Effector CD4-positive, alpha-beta T cell (primary cell): ENCODE data around the gene KHDRBS2.

Experiments used
- DNase-seq: peaks from one replicate; pipeline ENCODE4 v3.0.0-alpha.2; 2020

Gene KHDRBS2

DNA sequence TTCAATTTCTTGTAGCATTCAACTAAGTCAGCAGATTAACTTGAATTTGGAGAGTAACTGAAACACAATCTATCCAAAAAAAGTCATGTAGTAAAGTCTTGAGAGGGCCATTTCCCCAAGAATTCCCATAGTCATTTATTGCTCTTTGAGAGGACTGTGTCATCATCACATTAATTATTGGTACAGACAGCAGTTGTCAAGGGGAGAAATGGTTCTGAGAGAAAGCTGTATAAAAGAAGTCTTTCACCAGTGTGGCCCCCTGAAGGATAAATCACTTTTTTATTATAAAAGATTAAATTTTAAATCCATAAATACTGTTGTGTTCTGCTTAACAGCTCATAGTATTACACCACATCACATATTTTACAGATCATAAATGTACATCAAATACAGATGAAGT lies 111.5 kb downstream of the KHDRBS2 start:
- no peak for DNase-seq

DNA sequence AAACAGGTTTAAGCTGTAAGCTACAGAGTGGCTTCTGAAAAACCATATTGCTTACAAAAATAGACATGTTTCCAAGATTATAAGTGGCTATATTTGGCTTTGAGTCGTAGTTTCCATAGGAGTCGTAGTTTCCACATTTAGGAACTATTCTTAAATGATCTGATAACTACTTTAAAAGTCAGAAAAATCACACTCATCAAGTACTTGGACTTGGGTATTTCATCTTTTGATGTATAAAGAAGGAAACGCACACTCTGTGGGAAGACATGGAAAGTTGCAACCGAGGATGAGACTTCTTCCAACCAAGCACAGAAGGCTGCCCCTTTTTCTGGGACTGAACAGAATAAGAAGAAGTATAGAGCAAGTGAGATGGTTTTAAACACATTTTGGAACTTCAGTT lies 118.3 kb downstream of the KHDRBS2 start:
- DNase-seq = no peak

DNA sequence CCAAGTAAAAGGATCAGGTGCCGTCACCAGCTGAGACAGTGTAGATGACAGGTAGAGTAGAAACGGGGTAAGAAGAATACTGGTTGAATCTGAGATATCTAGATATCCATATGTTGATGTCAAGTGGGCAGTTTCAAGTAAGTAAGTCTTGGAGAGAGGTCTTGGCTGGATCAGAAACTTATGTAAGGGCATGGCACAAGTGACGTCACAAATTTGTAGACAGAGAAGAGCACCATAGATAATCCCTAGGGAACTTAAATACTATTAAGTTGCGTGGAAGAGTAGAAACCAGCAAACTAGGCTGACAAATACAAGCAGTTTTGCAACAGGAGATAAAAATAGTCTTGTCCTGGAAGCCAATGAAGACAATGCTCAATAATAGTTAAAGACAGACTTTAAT lies 123.2 kb downstream of the KHDRBS2 start:
- DNase-seq = no peak

DNA sequence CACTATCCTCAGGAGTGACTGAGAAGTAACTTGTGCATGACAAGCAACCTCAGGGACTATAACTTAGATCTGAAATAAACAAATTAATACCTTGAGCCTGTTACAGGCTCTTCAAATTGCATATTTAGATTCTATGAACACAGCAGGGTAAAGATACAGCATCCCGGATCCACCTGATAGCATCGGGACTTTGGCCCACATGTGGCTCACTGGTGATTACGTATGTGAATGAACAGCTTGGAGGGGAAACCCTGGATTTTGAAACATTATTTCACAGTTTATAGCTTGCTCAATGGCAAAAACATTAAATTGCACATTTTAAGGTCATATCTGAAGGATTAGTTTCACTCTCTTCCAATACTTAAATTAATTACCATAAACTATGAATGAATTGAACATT lies 133.2 kb downstream of the KHDRBS2 start:
- DNase-seq = no peak

- no peak for DNase-seq
Observed at GRCh38 chr6:62150048-62150663, 135.9 kb downstream of the KHDRBS2 start.

DNA sequence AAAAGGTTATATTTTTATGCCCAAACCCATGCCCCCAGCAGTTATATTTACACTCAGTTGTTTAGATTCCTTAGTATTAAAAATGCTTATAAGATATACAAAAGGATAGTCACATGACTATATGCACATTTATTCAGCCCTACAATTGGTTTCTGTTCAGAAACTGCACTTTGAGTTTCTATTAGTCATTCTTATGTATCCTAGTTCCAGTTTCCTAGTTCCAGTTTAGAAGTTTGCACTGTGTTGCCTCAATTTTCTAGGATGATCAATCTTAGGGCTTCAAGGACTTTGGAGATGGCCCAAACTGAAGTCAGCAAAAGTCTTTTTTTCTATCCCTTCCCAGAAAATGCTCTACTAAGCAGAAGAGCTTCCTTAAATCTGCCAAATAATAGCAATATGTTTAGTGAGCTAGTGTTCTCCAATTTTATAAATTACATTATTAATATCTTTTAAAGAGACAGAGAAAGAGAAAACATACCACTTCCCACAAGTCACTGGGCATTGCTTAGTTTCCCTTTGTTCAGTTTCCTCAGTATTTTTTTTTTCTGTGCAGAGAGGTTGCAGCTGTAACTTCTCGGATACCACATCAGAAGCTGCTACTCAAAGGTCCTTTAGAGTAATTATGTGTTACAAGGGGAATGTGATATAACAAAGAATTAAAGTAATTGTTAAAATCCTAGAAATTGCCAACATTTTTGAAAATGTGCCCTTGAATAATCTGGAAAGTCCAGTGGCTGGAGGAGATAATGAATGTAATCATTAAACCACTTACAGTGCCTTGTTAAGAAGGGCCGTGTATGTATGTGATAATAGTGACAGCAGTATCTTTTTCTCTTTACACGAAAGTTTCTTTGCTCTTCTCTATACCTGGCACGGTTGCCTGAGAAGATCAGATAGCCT lies 138.8 kb downstream of the KHDRBS2 start:
- no peak for DNase-seq

DNA sequence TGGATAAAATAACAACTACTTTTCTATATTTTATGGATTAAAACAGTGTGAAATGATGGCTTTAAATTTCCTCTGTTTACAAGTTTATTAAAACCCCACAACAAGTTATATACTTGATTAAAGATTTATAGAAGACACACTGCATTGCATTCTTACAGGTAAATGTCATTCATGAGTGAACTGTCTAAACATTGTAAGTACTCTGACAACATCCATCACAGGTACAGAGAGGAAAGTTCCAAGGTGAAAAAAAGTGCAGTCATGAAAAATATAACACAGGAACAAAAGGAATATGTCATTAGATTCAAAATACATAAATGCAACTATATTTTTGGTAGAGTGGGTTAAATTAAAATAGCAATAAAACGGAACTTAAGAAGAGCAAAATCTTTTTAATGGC lies 156.9 kb downstream of the KHDRBS2 start:
- DNase-seq = no peak

DNA sequence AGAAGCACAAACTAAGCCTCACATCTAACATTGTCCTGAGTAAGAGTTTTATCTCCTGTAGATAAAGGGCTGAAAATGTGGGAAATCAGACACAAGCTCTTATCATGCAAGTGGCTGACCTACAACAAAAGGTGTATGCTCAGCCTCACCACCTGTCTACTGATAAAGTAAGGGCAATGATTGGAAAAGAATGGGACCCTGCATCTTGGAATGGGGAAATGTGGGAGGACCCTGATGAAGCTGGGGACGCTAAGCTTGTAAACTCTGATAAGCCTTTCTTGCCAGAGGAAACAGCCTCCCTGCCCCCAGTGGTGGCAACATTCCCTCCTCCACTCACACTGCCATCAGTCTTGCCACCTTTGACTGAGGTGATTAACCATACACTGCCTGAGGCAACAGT lies 166.6 kb downstream of the KHDRBS2 start:
- no peak for DNase-seq

GRCh38 chr6:62103186-62103859 lies 182.7 kb downstream of the KHDRBS2 start:
- DNase-seq = no peak

DNA sequence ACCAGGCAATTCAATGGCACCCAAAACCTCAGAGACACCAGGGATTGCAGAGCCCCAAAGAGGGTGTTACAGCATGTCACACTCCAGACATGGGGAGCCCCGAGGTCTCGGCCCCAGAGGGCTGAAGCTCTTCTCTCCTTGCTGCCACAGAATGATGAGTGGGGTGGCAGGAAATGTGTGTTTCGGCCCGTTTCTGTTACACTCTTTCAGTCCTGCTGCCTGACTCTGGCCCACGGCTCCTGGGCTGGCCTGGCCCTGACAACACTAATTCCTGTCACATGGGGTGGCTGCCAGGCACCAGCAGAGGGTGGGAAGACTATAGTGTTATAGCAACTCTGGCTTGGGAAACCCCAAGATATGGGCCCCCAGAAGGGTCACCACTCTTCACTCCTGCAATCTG lies 183.6 kb downstream of the KHDRBS2 start:
- no peak for DNase-seq

DNA sequence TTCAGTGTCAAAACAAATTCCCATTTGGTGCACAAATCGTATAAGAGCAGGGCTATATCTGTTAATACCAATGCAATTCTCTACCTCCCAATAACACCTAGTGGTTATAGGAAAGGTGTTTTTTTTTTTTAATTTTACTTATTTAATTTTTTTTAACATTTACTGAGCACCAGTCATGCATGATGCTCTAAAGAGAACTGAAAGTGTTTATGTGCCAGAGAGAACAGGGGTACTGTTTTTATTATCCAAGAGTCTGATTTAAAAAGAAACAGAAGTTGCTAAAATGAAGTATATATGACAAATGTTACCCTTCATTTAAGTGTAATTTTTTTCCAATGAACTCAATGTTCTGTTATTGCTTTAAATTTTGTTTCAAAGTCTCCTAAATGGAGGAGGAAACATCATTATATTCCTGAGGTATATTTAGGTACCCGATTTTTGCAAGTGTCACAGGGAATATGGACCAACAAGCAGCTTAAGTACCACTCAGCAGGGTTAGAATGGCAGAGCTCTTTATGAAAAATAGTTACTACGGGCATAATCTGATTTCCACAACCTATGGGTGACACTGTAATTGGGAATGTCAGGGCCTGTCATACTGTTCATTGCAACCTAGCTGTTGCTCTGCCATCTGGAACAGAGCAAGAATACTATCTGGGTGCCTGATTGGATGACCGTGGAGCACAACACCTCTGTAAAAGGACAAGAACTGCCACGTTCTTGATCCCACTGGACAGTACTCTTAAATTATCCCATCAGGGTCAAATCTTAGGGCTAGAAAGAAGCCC lies 195.4 kb downstream of the KHDRBS2 start:
- no peak for DNase-seq

DNA sequence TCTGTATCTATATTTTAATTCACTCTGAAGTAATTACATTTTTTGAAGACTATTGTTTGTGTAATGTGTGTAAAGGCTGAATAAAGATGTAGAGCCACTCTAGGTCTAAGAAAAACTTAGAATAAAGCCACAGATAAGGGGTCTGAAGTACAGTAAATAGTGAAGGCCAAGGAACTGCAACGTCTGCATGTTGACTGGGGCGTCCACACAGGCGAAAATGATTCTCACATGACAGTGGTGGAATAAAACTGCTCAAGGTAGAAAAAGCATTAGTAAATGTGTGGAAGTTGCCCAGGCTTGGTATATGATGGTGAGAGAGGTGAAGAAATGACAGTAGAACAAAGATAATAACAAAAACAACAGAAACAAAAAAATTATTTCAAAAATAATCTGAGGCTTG lies 196.2 kb downstream of the KHDRBS2 start:
- DNase-seq = no peak

DNA sequence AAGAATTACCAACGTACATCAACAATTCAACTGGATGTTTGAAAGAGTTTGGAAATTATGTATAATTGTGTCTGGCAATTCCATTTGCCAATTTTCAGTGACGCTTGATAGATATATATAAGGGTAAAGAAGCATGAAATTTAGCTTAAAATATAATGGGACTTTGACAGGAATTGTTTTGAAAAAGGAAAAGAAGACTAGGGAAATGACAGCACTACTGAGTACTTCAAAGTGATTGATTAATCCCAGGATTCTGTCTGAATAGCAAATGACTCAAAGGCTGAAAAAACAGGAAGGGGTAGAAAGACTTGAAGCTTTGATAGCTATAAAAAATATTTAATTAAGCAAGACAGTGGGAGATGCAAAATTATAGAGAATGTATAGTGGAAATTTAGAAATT lies 200.0 kb downstream of the KHDRBS2 start:
- no peak for DNase-seq

DNA sequence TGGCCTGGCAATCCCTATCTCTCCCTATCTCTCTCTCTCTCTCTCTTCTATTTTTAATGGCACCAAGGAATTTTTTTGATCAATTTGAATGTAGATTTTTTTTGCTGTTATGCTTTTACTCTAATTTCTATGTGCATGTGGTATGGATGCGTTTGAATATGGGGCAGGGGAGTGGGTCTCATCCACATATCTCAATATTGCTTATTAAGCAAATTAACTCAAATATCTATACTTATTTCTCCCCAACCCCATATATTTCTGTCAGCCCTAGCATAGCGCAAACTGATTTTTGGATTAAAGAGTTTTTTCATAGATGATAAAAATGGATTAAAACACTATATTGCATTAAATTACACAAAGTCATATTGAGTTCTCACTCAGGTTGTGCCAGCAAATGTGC lies 210.2 kb downstream of the KHDRBS2 start:
- DNase-seq = no peak

DNA sequence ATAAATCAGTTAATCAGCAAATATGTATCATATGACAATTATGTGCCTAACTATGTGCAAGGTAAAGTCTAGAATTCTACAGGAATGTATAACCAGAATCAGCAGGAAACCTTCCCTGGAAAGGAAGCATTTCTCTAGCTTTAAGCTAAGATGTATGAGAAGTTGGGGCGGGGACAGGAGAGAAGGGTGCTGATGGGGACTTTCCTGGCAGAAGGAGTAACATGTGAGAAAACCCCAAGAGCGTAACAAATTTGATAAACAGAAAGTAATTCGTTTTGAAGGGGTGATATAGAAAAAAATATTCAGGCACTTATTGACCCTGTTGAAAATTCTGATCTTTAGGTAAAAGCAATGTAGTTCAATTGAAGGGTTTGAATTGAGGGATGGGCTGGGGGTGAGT lies 226.1 kb downstream of the KHDRBS2 start:
- DNase-seq = no peak

- no peak for DNase-seq
Observed at GRCh38 chr6:62057300-62057699, 228.7 kb downstream of the KHDRBS2 start.

GRCh38 chr6:62045502-62045901 lies 240.5 kb downstream of the KHDRBS2 start:
- no peak for DNase-seq

- DNase-seq = no peak
Observed at GRCh38 chr6:62043084-62043483, 242.9 kb downstream of the KHDRBS2 start.

DNA sequence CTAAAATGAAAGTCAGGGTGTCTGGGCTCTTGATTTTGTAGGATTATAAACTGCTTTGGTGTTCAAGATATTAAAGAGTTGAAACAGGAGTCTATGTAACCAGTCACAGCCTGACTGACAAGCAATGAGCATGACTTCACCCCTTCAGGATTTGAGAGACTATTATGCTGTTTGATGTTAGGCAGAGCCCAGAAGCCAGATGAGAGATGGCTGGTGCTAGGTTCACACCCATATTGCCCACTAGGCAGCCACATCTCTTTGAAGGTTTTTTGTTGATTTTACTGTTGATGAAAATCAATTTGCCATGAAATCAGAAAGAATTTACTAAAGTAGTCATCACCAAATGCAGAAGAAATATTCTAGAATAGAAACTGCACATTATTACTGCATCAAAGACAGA lies 243.6 kb downstream of the KHDRBS2 start:
- no peak for DNase-seq

GRCh38 chr6:62039605-62040004 lies 246.4 kb downstream of the KHDRBS2 start:
- no peak for DNase-seq

- no peak for DNase-seq
Observed at GRCh38 chr6:62037445-62037844, 248.6 kb downstream of the KHDRBS2 start.

DNA sequence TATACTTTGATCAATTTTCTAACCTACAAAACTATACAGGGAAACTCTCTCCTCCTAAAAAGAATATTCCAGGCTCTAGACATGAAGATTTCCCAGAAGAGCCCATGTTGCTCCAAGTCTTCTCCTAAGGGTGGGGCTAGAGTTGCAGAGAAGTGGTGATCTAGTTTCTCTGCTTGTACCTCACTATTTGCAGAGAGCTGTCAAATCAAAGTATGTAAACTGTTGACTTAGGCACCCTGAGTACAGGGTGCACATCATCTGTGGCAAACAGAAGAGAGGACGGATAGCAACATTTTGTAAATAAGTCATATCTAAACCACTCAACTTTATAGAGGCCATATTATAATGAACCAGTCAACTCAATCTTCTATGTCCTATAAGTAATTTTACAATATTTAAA lies 250.1 kb downstream of the KHDRBS2 start:
- no peak for DNase-seq

DNA sequence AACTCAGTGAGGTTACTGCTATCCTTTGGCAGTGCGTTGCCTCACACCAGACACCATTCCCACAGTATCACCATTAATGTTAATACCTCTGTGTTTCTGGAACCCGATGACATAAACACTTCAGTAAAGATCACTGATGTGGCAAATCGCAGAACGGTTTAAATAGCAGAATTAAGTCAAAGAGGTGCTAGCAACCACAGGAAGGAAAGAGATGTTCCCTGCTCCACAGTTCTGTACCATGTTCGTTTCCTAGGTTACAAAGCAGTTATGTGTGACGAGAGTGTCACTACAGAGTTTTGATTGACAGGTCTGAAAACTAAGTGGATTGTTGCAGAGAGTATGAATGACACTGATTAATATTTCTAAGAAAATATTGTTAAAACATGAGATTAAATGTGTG lies 272.3 kb downstream of the KHDRBS2 start:
- no peak for DNase-seq
